Tibial artery (tissue), 4 donors: ENCODE measurements around the gene PCDH9.

Experiments
- DNase-seq, 2 donors: peaks; one replicate each; pipeline ENCODE4 v3.0.0-alpha.2; 2019
- H3K27ac ChIP-seq, 2 donors: fragments of 200-600 bp; sonication (generic) in 1 of 2; 1 replicate in 1 of 2; 2 replicates in 1 of 2; pipeline ENCODE4 v1.5.1; 2018 to 2019; ENCODE audit warnings: mild to moderate bottlenecking in 1 of 2
- H3K27me3 ChIP-seq, 2 donors: fragments of 200-600 bp; sonication (generic) in 1 of 2; one replicate each; pipeline versions ENCODE4 v1.5.1 to v1.6.0; 2016 to 2019
- H3K36me3 ChIP-seq, 3 donors: fragments of 200-600 bp; sonication (generic) in 2 of 3; one replicate each; pipeline ENCODE4 v1.5.1; 2016 to 2019; ENCODE audit warnings: mild to moderate bottlenecking in 2 of 3
- H3K4me1 ChIP-seq, 4 donors: fragments of 200-600 bp; sonication (generic) in 2 of 4; 1 replicate in 3 of 4; 2 replicates in 1 of 4; pipeline ENCODE4 v1.5.1; 2016 to 2019
- H3K4me3 ChIP-seq, 2 donors: fragments of 200-600 bp; sonication (generic) in 1 of 2; 1 replicate in 1 of 2; 2 replicates in 1 of 2; pipeline ENCODE4 v1.5.1; 2018 to 2019; ENCODE audit warnings: mild to moderate bottlenecking in 2 of 2
- H3K9me3 ChIP-seq, 3 donors: fragments of 200-600 bp; sonication (generic) in 1 of 3; one replicate each; pipeline ENCODE4 v1.5.1; 2016 to 2019
- intact Hi-C: fragments of 100-400 bp; cut with DNase I; formaldehyde crosslinking; loops from one replicate; pipeline ENCODE4 v1.15.0; 2023; ENCODE audit warnings: low total_unique reads
- TF ChIP-seq, protein P1 (sequence below), 2 experiments: fragments of 200-600 bp in 1 of 2; fragments of 450-650 bp in 1 of 2; IDR thresholded peaks; one replicate each; pipeline ENCODE4 v1.5.1; 2017 to 2019; ENCODE audit warnings: antibody characterized with exemption in 2 of 2, mild to moderate bottlenecking in 1 of 2, moderate library complexity in 1 of 2

Gene PCDH9

GRCh38 chr13:66345971-66346370 is 884.2 kb downstream of the PCDH9 start:
- Histone ChIP-seq H3K36me3 (no peaks in the 10 kb centered on the region), H3K4me1 (no peaks in the 10 kb centered on the region), H3K4me3 (no peak overlapping the region), H3K27me3 (no peaks in the 10 kb centered on the region), H3K9me3 (no peaks in the 10 kb centered on the region), H3K27ac (no peak overlapping the region)
- intact Hi-C loops = no loop called here
- DNase-seq = no peak
- TF ChIP-seq, protein P1, sequence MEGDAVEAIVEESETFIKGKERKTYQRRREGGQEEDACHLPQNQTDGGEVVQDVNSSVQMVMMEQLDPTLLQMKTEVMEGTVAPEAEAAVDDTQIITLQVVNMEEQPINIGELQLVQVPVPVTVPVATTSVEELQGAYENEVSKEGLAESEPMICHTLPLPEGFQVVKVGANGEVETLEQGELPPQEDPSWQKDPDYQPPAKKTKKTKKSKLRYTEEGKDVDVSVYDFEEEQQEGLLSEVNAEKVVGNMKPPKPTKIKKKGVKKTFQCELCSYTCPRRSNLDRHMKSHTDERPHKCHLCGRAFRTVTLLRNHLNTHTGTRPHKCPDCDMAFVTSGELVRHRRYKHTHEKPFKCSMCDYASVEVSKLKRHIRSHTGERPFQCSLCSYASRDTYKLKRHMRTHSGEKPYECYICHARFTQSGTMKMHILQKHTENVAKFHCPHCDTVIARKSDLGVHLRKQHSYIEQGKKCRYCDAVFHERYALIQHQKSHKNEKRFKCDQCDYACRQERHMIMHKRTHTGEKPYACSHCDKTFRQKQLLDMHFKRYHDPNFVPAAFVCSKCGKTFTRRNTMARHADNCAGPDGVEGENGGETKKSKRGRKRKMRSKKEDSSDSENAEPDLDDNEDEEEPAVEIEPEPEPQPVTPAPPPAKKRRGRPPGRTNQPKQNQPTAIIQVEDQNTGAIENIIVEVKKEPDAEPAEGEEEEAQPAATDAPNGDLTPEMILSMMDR (IDR thresholded peaks at IDR 0.05) = no peak

DNA sequence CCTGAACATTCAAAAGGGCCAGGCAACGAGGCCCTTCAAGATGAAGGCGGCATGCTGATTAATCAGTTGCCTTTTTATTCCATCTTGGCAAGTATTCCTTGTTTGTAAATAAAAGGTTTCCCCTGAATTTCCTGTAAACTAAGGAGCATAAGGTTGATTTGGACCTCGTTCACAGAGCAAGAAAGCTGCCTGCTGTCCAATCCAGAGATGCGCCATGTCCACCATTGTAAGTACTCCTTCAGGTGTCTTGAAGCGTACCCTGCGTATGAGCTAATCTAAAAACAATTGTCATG is 884.7 kb downstream of the PCDH9 start:
- intact Hi-C loops = no loop called here
- Histone ChIP-seq H3K9me3 (no peaks in the 10 kb centered on the region), H3K4me3 (no peak overlapping the region), H3K27me3 (no peaks in the 10 kb centered on the region), H3K27ac (no peak overlapping the region), H3K4me1 (no peaks in the 10 kb centered on the region), H3K36me3 (no peaks in the 10 kb centered on the region)
- TF ChIP-seq, protein P1 (IDR thresholded peaks at IDR 0.05) = no peak
- no peak for DNase-seq

DNA sequence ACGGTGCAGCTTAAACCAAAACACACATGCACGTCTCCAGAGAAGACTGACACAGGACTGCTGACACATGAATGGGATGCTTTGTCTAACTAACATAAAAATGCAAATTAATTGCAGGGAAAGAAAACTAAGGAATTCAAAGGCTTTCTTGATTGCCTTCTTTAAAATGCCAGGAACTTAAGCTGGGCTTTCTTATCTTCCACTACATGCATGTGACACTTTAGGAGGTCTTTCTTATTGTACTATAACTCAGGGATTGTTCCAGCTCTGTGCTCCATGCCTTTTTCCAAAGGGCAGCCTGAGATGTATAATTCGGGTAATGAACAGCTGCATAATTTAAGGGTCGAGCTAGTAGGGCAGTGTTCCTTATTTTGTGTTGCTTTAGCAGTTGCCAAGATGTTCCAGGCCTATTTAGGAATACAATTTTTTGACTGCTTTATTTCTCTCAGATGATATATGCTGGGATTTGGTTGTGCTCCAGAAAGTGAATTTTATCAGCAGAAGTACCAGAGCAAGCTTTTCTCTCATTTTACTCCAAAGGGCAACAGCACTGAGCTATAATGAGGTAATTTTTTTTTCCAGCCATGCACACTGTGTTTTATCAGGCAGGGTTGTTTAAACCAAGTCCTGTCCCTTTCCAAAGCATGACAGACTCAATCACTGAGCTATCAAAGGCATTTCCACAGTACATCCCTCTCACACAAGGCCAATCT is 885.2 kb downstream of the PCDH9 start:
- Histone ChIP-seq H3K36me3 (no peaks in the 10 kb centered on the region), H3K27me3 (no peaks in the 10 kb centered on the region), H3K4me3 (no peak overlapping the region), H3K9me3 (no peaks in the 10 kb centered on the region), H3K4me1 (no peaks in the 10 kb centered on the region), H3K27ac (no peak overlapping the region)
- no peak for DNase-seq
- TF ChIP-seq, protein P1 (IDR thresholded peaks at IDR 0.05) = no peak
- intact Hi-C loops = no loop called here

- no peak overlapping the region for H3K4me3 ChIP-seq
- no peaks in the 10 kb centered on the region for H3K9me3 ChIP-seq
- no peak for DNase-seq
- H3K4me1 ChIP-seq = no peaks in the 10 kb centered on the region
- intact Hi-C loops = no loop called here
- no peaks in the 10 kb centered on the region for H3K27me3 ChIP-seq
- H3K27ac ChIP-seq = no peak overlapping the region
- TF ChIP-seq, protein P1 (IDR thresholded peaks at IDR 0.05) = no peak
- H3K36me3 ChIP-seq = no peaks in the 10 kb centered on the region
Observed at GRCh38 chr13:66343224-66343828, 886.8 kb downstream of the PCDH9 start.

DNA sequence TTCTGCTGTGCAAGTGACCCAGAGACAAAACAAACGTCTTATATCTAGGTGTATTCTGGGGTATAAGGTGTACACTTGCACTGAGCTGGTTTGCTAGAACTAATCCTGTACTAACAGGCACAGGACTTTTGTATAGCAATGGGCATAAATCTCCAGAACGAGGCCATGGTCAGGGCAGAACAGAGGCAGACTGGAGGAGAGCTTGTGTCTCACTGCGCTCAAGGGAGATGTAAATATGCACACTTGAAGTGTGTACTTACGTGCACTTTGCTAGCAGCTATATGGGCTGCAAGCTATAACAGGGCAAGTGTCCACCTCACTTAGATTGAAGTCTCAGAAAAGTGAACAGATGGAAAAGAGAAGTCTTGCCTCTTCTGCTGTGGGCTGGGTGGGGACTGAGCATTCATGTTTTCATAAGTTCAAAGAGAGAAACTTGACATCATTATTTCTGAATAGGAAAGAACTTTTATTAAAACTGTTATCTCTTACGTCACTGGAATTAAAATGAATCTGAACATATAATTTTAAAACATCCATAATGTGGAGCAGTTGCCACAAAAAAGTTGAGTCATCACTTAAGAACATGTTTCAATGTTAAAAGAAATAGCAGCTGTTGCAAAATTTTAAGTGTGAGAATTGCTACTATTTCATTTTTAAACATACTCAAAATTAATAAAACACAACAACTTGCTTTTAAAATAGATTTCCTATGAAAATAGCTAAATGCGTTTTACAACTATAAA is 888.3 kb downstream of the PCDH9 start:
- Histone ChIP-seq H3K27ac (no peak overlapping the region), H3K36me3 (no peaks in the 10 kb centered on the region), H3K4me3 (no peak overlapping the region), H3K9me3 (no peaks in the 10 kb centered on the region), H3K4me1 (no peaks in the 10 kb centered on the region), H3K27me3 (no peaks in the 10 kb centered on the region)
- no peak for DNase-seq
- intact Hi-C loops = no loop called here
- TF ChIP-seq, protein P1 (IDR thresholded peaks at IDR 0.05) = no peak
